ENCODE results near the gene NRIP1. TPM values are rescaled to one million over a fixed set of nuclear protein-coding genes. Genes with fewer than 3 reads are reported as not detected.
"Not testable (repeated sequence)": the region's sequence is repeated elsewhere in the genome, so short reads cannot be mapped to it uniquely, and the experiment has no call there.

NRIP1 gene
- total RNA-seq, 1 donor from 2014 or later = 104 TPM

DNA sequence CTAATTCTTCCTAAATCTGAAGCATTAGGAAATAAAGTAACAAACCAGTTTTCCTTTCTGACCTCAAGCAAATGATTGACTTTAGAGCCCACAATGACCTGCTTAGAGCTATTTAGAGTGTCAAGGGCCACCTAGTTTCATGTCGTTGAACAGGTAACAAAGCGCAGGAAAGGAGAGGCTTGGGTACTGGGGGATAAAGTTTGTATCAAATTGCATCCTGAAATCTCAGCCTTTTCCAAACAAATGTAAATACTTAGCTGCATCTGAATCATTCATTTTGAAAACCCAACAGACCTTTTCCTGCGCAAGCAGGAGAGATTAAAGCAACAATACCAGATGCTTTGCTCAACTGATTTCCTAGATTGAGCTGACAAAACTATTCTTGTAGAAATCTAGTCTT lies 121.2 kb downstream of the NRIP1 start:
- no peak for DNase-seq (ENCODE audit: low spot score in 2 of 2, unreplicated experiment in 2 of 2)

GRCh38 chr21:14942801-14943490 lies 121.9 kb downstream of the NRIP1 start:
- H3K9me3 Mint-ChIP-seq = peaks cover 16% of the 10 kb centered on the region
- peaks cover 12% of the 10 kb centered on the region for H3K36me3 Mint-ChIP-seq
- no peak for DNase-seq (ENCODE audit: low spot score in 2 of 2, unreplicated experiment in 2 of 2)
- no peak overlapping the region for H3K4me3 Mint-ChIP-seq
- TF ChIP-seq, protein P1, sequence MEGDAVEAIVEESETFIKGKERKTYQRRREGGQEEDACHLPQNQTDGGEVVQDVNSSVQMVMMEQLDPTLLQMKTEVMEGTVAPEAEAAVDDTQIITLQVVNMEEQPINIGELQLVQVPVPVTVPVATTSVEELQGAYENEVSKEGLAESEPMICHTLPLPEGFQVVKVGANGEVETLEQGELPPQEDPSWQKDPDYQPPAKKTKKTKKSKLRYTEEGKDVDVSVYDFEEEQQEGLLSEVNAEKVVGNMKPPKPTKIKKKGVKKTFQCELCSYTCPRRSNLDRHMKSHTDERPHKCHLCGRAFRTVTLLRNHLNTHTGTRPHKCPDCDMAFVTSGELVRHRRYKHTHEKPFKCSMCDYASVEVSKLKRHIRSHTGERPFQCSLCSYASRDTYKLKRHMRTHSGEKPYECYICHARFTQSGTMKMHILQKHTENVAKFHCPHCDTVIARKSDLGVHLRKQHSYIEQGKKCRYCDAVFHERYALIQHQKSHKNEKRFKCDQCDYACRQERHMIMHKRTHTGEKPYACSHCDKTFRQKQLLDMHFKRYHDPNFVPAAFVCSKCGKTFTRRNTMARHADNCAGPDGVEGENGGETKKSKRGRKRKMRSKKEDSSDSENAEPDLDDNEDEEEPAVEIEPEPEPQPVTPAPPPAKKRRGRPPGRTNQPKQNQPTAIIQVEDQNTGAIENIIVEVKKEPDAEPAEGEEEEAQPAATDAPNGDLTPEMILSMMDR (IDR thresholded peaks at IDR 0.05; ENCODE audit: unreplicated experiment) = no peak
- H3K27me3 Mint-ChIP-seq (ENCODE audit: low read depth) = no peaks in the 10 kb centered on the region
- H3K4me1 Mint-ChIP-seq = no peaks in the 10 kb centered on the region
- no peak overlapping the region for H3K27ac Mint-ChIP-seq

More for the DNA sequence above, 121.2 kb downstream of the NRIP1 start:
- Mint-ChIP-seq H3K9me3 (peaks cover 11% of the 10 kb centered on the region), H3K27me3 (ENCODE audit: low read depth) (no peaks in the 10 kb centered on the region), H3K27ac (no peak overlapping the region), H3K36me3 (peaks cover 6% of the 10 kb centered on the region), H3K4me3 (no peak overlapping the region), H3K4me1 (no peaks in the 10 kb centered on the region)
- TF ChIP-seq, protein P1 (IDR thresholded peaks at IDR 0.05; ENCODE audit: unreplicated experiment) = no peak

DNA sequence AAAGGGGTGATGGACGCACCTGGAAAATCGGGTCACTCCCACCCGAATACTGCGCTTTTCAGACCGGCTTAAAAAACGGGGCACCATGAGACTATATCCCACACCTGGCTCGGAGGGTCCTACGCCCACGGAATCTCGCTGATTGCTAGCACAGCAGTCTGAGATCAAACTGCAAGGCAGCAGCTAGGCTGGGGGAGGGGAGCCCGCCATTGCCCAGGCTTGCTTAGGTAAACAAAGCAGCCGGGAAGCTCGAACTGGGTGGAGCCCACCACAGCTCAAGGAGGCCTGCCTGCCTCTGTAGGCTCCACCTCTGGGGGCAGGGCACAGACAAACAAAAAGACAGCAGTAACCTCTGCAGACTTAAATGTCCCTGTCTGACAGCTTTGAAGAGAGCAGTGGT lies 137.5 kb downstream of the NRIP1 start:
- not testable (repeated sequence) for H3K4me3 Mint-ChIP-seq

GRCh38 chr21:14926186-14926585 lies 138.6 kb downstream of the NRIP1 start:
- Mint-ChIP-seq H3K36me3 (peaks cover 9% of the 10 kb centered on the region), H3K9me3 (peaks cover 22% of the 10 kb centered on the region), H3K4me1 (no peaks in the 10 kb centered on the region), H3K27me3 (ENCODE audit: low read depth) (no peaks in the 10 kb centered on the region), H3K4me3 (no peak overlapping the region), H3K27ac (peak overlapping the region; percentile 50)
- no peak for DNase-seq (ENCODE audit: low spot score in 2 of 2, unreplicated experiment in 2 of 2)
- TF ChIP-seq, protein P1 (IDR thresholded peaks at IDR 0.05; ENCODE audit: unreplicated experiment) = no peak

More for the DNA sequence above, 137.5 kb downstream of the NRIP1 start:
- H3K4me1 Mint-ChIP-seq; H3K36me3 Mint-ChIP-seq; H3K27me3 Mint-ChIP-seq (ENCODE audit: low read depth); DNase-seq (ENCODE audit: low spot score in 2 of 2, unreplicated experiment in 2 of 2); H3K27ac Mint-ChIP-seq: not testable (repeated sequence)
- peaks cover 12% of the 10 kb centered on the region for H3K9me3 Mint-ChIP-seq

DNA sequence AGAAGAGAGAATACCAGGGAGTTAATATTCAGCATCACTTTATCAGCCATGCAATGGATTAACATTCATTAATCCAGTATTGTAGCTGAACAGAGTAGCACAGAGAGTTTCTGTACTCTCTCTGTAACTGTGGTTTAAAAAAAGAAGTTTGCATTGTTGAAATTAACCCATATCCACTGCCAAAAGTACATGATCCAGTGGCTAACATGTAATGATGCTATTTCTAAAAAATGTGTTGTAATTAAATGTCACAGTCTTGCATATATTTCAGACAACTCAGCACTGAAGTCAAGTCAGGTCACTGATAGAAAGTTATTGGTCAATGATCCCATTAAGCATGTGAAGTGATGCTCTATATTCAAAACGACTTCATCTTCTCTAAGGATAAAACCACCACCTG lies 141.3 kb downstream of the NRIP1 start:
- Mint-ChIP-seq H3K9me3 (peaks cover 28% of the 10 kb centered on the region), H3K4me1 (no peaks in the 10 kb centered on the region), H3K27me3 (ENCODE audit: low read depth) (no peaks in the 10 kb centered on the region), H3K27ac (no peak overlapping the region), H3K36me3 (peaks cover 10% of the 10 kb centered on the region), H3K4me3 (no peak overlapping the region)
- DNase-seq (ENCODE audit: low spot score in 2 of 2, unreplicated experiment in 2 of 2) = no peak
- TF ChIP-seq, protein P1 (IDR thresholded peaks at IDR 0.05; ENCODE audit: unreplicated experiment) = no peak

DNA sequence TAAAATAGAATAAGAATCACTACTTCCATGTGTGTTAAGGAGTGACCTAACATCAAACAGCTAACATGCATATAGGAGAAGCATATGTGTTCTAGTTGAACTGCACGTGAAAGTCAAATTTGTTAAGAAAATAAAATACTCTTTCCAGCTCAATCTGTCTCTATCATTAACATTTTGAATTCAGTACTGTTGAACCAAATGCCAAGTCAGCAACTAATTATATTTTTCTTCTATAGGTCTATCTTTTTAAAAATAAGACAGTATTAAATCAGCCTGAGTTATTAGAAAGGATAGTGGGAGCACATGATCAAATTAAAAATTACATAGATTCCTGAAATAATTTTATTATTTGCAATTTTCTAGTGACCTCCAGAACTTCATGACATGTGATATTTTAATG lies 141.8 kb downstream of the NRIP1 start:
- TF ChIP-seq, protein P1 (IDR thresholded peaks at IDR 0.05; ENCODE audit: unreplicated experiment) = no peak

More for the DNA sequence above, 141.8 kb downstream of the NRIP1 start:
- H3K36me3 Mint-ChIP-seq = peaks cover 10% of the 10 kb centered on the region
- no peak for DNase-seq (ENCODE audit: low spot score in 2 of 2, unreplicated experiment in 2 of 2)
- no peak overlapping the region for H3K4me3 Mint-ChIP-seq
- H3K4me1 Mint-ChIP-seq = peaks cover 3% of the 10 kb centered on the region
- H3K9me3 Mint-ChIP-seq = peaks cover 28% of the 10 kb centered on the region
- H3K27me3 Mint-ChIP-seq (ENCODE audit: low read depth) = no peaks in the 10 kb centered on the region
- no peak overlapping the region for H3K27ac Mint-ChIP-seq

Data from mesothelial cell of epicardium (in vitro differentiated cells).